H9 (cell line): ENCODE results near the gene TNRC6C. TPM values are rescaled to one million over a fixed set of nuclear protein-coding genes. Genes with fewer than 3 reads are reported as not detected.

Experiments
- DNase-seq: peaks from one replicate; pipeline ENCODE4 v3.0.0-alpha.2; 2017
- H2AFZ ChIP-seq: one replicate; pipeline ENCODE4 v1.6.1; 2013; ENCODE audit warnings: mild to moderate bottlenecking, low read length, control low read depth, moderate library complexity
- H2AK5ac ChIP-seq: 2 replicates; pipeline ENCODE4 v1.6.1; 2013; ENCODE audit warnings: low read length, control low read depth, mixed read lengths; ENCODE audit not compliant: insufficient read length
- H2BK120ac ChIP-seq: one replicate; pipeline ENCODE4 v1.6.1; 2013; ENCODE audit warnings: low read depth, mild to moderate bottlenecking, low read length, control low read depth, inconsistent platforms; ENCODE audit not compliant: poor library complexity, severe bottlenecking
- H2BK12ac ChIP-seq: 2 replicates; pipeline ENCODE4 v1.6.1; 2013; ENCODE audit warnings: low read length, control low read depth, mixed read lengths, low read depth; ENCODE audit not compliant: insufficient read length
- H2BK15ac ChIP-seq: 2 replicates; pipeline ENCODE4 v1.6.1; 2013; ENCODE audit warnings: low read depth, low read length, control low read depth
- H2BK20ac ChIP-seq: one replicate; pipeline ENCODE4 v1.6.1; 2013; ENCODE audit warnings: low read depth, mild to moderate bottlenecking, low read length, control low read depth, inconsistent platforms; ENCODE audit not compliant: poor library complexity, severe bottlenecking
- H2BK5ac ChIP-seq: 2 replicates; pipeline ENCODE4 v1.6.1; 2013; ENCODE audit warnings: low read length, control low read depth, mixed read lengths; ENCODE audit not compliant: insufficient read length
- H3K14ac ChIP-seq: 2 replicates; pipeline ENCODE4 v1.6.1; 2013; ENCODE audit warnings: low read length, control low read depth; ENCODE audit not compliant: insufficient read depth
- H3K18ac ChIP-seq: 2 replicates; pipeline ENCODE4 v1.6.1; 2013; ENCODE audit warnings: low read depth, mild to moderate bottlenecking, mixed read lengths, low read length, control low read depth; ENCODE audit not compliant: insufficient read length
- H3K23ac ChIP-seq: 2 replicates; pipeline ENCODE4 v1.6.1; 2013; ENCODE audit warnings: low read length, control low read depth, mixed read lengths, low read depth; ENCODE audit not compliant: insufficient read length
- H3K23me2 ChIP-seq: 2 replicates; pipeline ENCODE4 v1.6.1; 2013; ENCODE audit warnings: low read depth, mild to moderate bottlenecking, mixed read lengths, low read length, control low read depth; ENCODE audit not compliant: insufficient read length, poor library complexity, severe bottlenecking
- H3K27ac ChIP-seq: 2 replicates; pipeline ENCODE4 v1.5.1; 2013; ENCODE audit warnings: low read length, control low read depth, mixed read lengths, low read depth; ENCODE audit not compliant: insufficient read length
- H3K27me3 ChIP-seq: 2 replicates; pipeline ENCODE4 v1.6.1; 2013; ENCODE audit warnings: low read length, control low read depth, inconsistent platforms; ENCODE audit not compliant: insufficient read depth
- H3K4ac ChIP-seq: 2 replicates; pipeline ENCODE4 v1.6.1; 2013; ENCODE audit warnings: low read depth, mild to moderate bottlenecking, control low read depth, inconsistent platforms, low read length, moderate library complexity
- H3K4me1 ChIP-seq: 2 replicates; pipeline ENCODE4 v1.6.1; 2013; ENCODE audit warnings: low read length, control low read depth, inconsistent platforms; ENCODE audit not compliant: insufficient read depth
- H3K4me2 ChIP-seq: 2 replicates; pipeline ENCODE4 v1.6.1; 2013; ENCODE audit warnings: low read length, control low read depth, mixed read lengths; ENCODE audit not compliant: insufficient read length, insufficient read depth
- H3K56ac ChIP-seq: 2 replicates; pipeline ENCODE4 v1.6.1; 2013; ENCODE audit warnings: low read depth, mild to moderate bottlenecking, mixed read lengths, low read length, control low read depth; ENCODE audit not compliant: insufficient read length
- H3K79me1 ChIP-seq: 2 replicates; pipeline ENCODE4 v1.6.1; 2013; ENCODE audit warnings: low read depth, mild to moderate bottlenecking, moderate library complexity, low read length, control low read depth, inconsistent platforms; ENCODE audit not compliant: insufficient read depth, poor library complexity, severe bottlenecking
- H3K79me2 ChIP-seq: 2 replicates; pipeline ENCODE4 v1.6.1; 2013; ENCODE audit warnings: low read length, control low read depth, inconsistent platforms; ENCODE audit not compliant: insufficient read depth
- H3K9ac ChIP-seq: 2 replicates; pipeline ENCODE4 v1.6.1; 2013; ENCODE audit warnings: low read length, control low read depth, mixed read lengths; ENCODE audit not compliant: insufficient read length; ENCODE audit errors: extremely low read depth
- H3K9me3 ChIP-seq: one replicate; pipeline ENCODE4 v1.6.1; 2013; ENCODE audit warnings: low read depth, low read length, inconsistent platforms; ENCODE audit not compliant: control insufficient read depth
- H3T11ph ChIP-seq: one replicate; pipeline ENCODE4 v1.6.1; 2013; ENCODE audit warnings: mild to moderate bottlenecking, low read length, control low read depth, inconsistent platforms
- H4K20me1 ChIP-seq: one replicate; pipeline ENCODE4 v1.6.1; 2013; ENCODE audit not compliant: control insufficient read depth, insufficient read length, insufficient read depth
- H4K5ac ChIP-seq: 2 replicates; pipeline ENCODE4 v1.6.1; 2013; ENCODE audit warnings: low read depth, mild to moderate bottlenecking, mixed read lengths, low read length, control low read depth; ENCODE audit not compliant: insufficient read length
- H4K8ac ChIP-seq: replicated peaks from 2 replicates; pipeline ENCODE4 v1.6.1; 2013; ENCODE audit warnings: low read length, control low read depth, mixed read lengths, low read depth; ENCODE audit not compliant: insufficient read length
- H4K91ac ChIP-seq: 2 replicates; pipeline ENCODE4 v1.6.1; 2013; ENCODE audit warnings: low read depth, mild to moderate bottlenecking, moderate library complexity, mixed read lengths, low read length, control low read depth; ENCODE audit not compliant: insufficient read length
- H3K27ac Mint-ChIP-seq, 3 experiments: 2 replicates in 2 of 3; 3 replicates in 1 of 3; pipeline ENCODE4 v1.8.0; 2020 to 2021; ENCODE audit warnings: mixed read lengths in 3 of 3, mild to moderate bottlenecking in 1 of 3, moderate library complexity in 1 of 3
- H3K27me3 Mint-ChIP-seq: 2 replicates; pipeline ENCODE4 v1.8.0; 2021; ENCODE audit warnings: low read depth, mild to moderate bottlenecking, moderate library complexity, mixed read lengths
- H3K36me3 Mint-ChIP-seq, 3 experiments: 2 replicates in 2 of 3; 3 replicates in 1 of 3; pipeline ENCODE4 v1.8.0; 2020 to 2021; ENCODE audit warnings: low read depth in 3 of 3, mixed read lengths in 3 of 3; ENCODE audit not compliant: insufficient read depth in 1 of 3
- H3K4me1 Mint-ChIP-seq, 2 experiments: 2 replicates each; pipeline ENCODE4 v1.8.0; 2020; ENCODE audit warnings: mixed read lengths in 2 of 2
- H3K4me3 Mint-ChIP-seq, 2 experiments: 2 replicates in 1 of 2; 3 replicates in 1 of 2; pipeline ENCODE4 v1.8.0; 2020 to 2021; ENCODE audit warnings: mild to moderate bottlenecking in 2 of 2, mixed read lengths in 2 of 2, moderate library complexity in 1 of 2
- H3K9me3 Mint-ChIP-seq, 2 experiments: 2 replicates in 1 of 2; 3 replicates in 1 of 2; pipeline ENCODE4 v1.8.0; 2020; ENCODE audit warnings: mild to moderate bottlenecking in 2 of 2, mixed read lengths in 2 of 2, moderate library complexity in 1 of 2
- CTCF ChIP-seq: fragments of 200-600 bp; sonication (generic); conservative IDR thresholded peaks from 3 replicates; pipeline ENCODE4 v1.8.0; 2021; ENCODE audit warnings: antibody characterized with exemption, mild to moderate bottlenecking
- WGBS: extraction: QIAGEN DNeasy Blood & Tissue Kit; methylation state at CpG from one replicate; pipeline ENCODE4 v1.1.7; 2013; ENCODE audit warnings: missing lambda C conversion rate, low lambda C conversion rate, mixed read lengths; ENCODE audit not compliant: insufficient read length; ENCODE audit errors: extremely low coverage; 5-methylcytosine and 5-hydroxymethylcytosine counted together
- total RNA-seq: library from RNA; stranded (reverse); gene quantifications from 2 replicates; pipeline ENCODE4 v1.2.1, GENCODE V29; 2021

The TNRC6C gene
- total RNA-seq, 1 experiment from 2014 or later, result 24.7 TPM

GRCh38 chr17:78124836-78125137 is 166.3 kb downstream of the TNRC6C start:
- Histone ChIP-seq H4K5ac (no peak overlapping the region), H3K14ac (no peak overlapping the region), H3K9ac (no peak overlapping the region), H3K79me2 (no peaks in the 10 kb centered on the region; the same call in 1 of the 2 replicates), H3K23me2 (peaks cover 19% of the 10 kb centered on the region), H2BK20ac (no peak overlapping the region), H3K27me3 (no peaks in the 10 kb centered on the region), H2AK5ac (no peak overlapping the region), H3K27ac (no peak overlapping the region), H2BK120ac (no peak overlapping the region), H2BK5ac (no peak overlapping the region), H2BK12ac (no peak overlapping the region), H3K79me1 (no peaks in the 10 kb centered on the region), H3K56ac (no peak overlapping the region), H2BK15ac (no peak overlapping the region), H3K4ac (no peak overlapping the region), H4K91ac (no peak overlapping the region), H3K18ac (no peak overlapping the region), H4K20me1 (no peaks in the 10 kb centered on the region), H3K4me2 (no peak overlapping the region), H2AFZ (no peak overlapping the region), H3K4me1 (peaks cover 10% of the 10 kb centered on the region; the same call in 1 of the 2 replicates), H3K23ac (no peak overlapping the region), H4K8ac (no peak overlapping the region), H3T11ph (no peak overlapping the region), H3K9me3 (no peaks in the 10 kb centered on the region)
- no peak for TF ChIP-seq CTCF
- no peaks in the 10 kb centered on the region for H3K27me3 Mint-ChIP-seq
- no peak for DNase-seq
- peaks cover 13 to 20% of the 10 kb centered on the region in 2 experiments for H3K4me1 Mint-ChIP-seq
- H3K27ac Mint-ChIP-seq, result no peak overlapping the region
- no peaks in the 10 kb centered on the region; a peak in 2 of 5 replicates for H3K9me3 Mint-ChIP-seq
- peaks cover 7 to 28% (median 22%) of the 10 kb centered on the region in 3 experiments for H3K36me3 Mint-ChIP-seq
- WGBS, result no CpG with 5 or more reads among the region's 12 CpGs
- H3K4me3 Mint-ChIP-seq, result no peak overlapping the region
